Cortex of kidney (tissue), 1 donor: ENCODE results near the gene ARHGEF1.

Experiments used
- DNase-seq: peaks from one replicate; lab custom pipeline; 2025; lab: John Stamatoyannopoulos, UW

The ARHGEF1 gene

DNA sequence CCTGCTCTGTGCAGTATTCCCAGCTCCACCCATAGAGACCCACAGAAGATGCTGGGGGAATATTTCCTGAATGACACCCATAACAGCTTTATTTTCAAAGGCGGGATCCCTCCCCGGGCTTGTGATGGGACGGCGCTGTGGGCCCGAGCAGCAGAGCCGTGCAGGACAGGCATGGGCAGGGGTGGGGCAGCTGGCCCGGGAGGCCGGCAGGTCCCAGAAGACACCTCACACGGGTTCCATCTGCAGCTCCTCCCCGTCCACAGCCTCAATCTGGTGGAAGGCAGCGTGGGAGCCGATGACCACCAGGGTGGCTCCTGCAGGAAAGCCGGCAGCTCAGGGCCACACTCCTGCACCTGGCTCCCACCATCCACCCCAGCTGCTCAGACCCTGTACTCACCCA is 73.6 kb downstream of the ARHGEF1 start:
- DNase-seq, result no peak
